GM20000 (cell line): Measurements from ENCODE around the gene NCAM1.

Experiments used
- DNase-seq: peaks from one replicate; pipeline ENCODE4 v3.0.0; 2012; ENCODE audit warnings: low spot score
- TF ChIP-seq, protein P1 (sequence below): IDR thresholded peaks from 2 replicates; pipeline ENCODE4 v1.5.1; 2012; ENCODE audit warnings: mild to moderate bottlenecking, control low read depth; ENCODE audit errors: extremely low read depth, missing control alignments

NCAM1 gene

DNA sequence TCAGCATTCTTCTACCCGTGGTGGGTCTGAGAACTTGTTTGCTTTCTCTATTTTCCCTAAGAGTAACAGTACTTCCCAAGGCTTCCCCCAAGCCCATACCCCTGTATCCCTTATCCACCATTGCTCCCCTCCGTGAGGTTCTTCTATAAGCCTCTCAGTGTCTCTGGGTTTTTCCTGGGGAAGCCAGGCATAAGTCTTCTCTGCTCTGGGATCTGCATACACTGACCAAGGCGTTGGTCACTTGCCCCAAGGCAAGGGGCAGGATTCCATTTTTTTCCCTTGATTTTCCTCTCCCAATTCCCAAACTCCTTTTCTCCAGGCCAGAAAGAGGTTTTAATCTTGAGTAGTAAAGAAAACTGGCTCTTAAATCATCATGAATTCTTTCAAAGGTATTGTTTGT is 27.2 kb upstream of the NCAM1 start:
- DNase-seq = no peak
- TF ChIP-seq, protein P1, sequence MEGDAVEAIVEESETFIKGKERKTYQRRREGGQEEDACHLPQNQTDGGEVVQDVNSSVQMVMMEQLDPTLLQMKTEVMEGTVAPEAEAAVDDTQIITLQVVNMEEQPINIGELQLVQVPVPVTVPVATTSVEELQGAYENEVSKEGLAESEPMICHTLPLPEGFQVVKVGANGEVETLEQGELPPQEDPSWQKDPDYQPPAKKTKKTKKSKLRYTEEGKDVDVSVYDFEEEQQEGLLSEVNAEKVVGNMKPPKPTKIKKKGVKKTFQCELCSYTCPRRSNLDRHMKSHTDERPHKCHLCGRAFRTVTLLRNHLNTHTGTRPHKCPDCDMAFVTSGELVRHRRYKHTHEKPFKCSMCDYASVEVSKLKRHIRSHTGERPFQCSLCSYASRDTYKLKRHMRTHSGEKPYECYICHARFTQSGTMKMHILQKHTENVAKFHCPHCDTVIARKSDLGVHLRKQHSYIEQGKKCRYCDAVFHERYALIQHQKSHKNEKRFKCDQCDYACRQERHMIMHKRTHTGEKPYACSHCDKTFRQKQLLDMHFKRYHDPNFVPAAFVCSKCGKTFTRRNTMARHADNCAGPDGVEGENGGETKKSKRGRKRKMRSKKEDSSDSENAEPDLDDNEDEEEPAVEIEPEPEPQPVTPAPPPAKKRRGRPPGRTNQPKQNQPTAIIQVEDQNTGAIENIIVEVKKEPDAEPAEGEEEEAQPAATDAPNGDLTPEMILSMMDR = no peak

DNA sequence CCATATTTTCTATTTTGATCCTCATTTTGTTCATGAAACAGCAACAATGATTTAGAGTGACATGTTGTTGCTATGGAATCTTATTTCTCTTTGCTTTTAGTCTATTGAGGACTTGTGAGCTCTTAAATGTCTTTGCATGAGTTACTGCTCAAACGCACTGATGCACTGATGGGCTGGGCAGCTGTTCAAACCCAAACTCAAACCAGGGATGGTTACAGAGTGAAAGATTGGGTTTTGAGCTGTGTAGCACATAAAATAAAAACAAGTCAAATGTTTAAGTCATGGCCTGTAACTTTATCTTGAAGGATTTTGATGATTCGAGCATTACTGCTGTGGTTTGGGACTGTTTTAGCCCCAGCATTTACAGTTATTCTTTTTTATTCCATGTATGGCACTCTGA is 20.1 kb upstream of the NCAM1 start:
- no peak for DNase-seq
- TF ChIP-seq, protein P1 = no peak

DNA sequence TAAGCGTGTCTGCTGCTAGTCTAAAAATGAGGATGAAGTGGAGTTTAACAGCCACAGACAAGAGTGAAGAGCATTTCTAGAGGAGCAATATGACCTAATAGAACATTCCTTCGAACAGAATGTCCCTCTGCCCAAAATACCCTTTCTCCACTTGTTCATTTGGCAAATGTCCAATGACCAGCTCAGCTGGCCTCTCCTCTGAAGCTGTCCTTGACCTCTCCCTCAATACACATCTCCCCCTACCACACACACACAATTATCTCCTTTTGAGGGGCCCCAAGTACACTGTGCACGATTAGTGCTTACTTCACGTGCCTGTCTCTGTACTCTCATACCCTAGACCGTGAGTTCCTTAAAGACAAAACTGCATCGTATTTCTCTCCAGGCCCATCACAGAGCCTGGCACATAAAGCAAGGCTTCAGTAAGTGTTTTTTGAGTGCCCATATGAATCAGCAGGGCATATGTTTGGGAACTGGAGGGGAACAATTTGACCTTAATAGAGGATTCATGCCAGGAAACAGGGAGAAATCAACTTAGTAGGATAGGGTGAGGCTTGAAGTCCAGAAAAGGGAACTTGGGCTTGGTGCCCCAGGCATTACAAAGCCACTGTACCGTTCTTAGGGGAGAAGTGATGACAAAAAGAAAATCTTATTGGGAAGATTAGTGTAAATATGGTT is 18.1 kb upstream of the NCAM1 start:
- TF ChIP-seq, protein P1 = no peak
- no peak for DNase-seq

DNA sequence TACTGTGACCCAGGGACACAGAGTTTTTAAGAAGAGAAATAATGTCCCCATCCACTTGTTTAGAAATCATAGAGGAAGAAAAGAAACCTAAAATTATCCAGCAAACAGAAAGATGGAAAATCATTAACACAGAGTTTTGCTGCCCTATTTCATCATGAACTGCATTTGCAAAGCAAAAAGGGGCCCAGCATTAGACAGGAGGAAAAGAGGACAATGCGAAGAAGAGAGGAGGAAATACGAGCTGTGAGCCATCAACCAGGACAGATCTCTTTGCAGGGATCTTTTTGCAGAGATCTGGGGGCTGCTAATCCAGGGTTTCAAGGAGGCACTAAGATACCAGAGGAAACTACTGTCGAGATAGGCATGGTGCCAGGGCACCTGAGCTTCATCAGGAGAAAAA is 14.4 kb upstream of the NCAM1 start:
- DNase-seq = no peak
- TF ChIP-seq, protein P1 = no peak

DNA sequence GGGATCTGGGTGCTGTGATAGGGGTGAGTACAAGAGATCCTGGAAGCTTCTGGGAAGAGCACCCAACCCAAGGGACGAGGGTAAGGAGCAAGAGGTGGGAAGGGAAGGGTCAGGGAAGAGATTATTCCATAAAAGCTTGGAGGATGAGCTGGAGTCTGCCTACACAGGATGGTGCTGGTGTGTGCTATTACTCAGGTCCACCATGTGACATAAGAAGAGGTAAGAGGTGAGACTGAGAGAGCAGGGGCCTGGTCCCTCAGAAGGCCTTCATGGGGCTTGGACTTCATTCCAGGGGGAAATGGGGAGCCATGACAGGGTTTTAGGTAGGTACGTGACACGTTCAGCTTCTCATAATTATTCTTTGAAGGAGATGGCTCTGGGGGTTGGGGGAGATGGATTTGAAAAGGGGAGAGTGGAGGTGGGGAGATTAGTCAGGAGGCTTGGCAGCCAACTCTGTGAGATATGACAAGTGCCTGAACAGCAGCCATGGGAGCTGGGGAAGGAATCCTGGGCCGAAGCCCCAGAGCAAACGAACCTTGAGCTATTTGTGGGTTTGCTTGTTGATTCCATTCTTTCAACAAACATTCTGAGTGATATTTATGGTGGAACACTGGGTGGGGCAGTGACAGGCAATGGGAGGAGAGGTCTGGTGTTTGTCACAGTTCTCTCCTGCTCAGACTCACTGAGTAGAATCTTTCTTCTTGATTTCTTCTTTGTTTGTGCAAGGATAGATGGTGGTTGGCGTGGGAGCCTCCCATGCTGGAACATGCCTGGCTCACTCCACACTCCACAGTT is 11.2 kb upstream of the NCAM1 start:
- DNase-seq = no peak
- TF ChIP-seq, protein P1 = no peak

DNA sequence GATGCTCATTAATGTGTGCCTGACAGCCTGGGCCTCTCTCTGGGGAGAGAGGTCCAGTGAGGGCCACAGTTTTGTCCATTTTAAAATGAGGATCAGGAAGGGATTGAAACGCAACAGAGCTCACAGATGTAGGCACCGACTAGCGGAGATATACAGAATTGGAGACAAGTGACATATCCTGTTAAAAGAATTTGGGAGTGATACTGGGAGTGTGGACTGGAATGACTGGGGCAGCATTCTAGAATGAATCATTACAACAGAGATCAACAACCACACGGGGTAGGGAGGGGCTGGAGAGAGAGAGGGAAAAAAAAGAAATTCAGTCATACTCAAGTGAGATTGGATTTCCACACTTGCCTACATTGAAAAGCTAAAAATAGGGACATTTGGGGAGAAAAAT is 2.5 kb upstream of the NCAM1 start:
- DNase-seq = no peak
- TF ChIP-seq, protein P1 = no peak
